GM04504 (cell line): Measurements from ENCODE around the gene PFDN4.
A peak's percentile ranks its signal among the peaks of the same experiment; 100 is the strongest.

ENCODE experiments used
- DNase-seq: peaks from one replicate; pipeline ENCODE4 v3.0.0-alpha.2; 2012; ENCODE audit warnings: low read depth

Gene PFDN4

DNA sequence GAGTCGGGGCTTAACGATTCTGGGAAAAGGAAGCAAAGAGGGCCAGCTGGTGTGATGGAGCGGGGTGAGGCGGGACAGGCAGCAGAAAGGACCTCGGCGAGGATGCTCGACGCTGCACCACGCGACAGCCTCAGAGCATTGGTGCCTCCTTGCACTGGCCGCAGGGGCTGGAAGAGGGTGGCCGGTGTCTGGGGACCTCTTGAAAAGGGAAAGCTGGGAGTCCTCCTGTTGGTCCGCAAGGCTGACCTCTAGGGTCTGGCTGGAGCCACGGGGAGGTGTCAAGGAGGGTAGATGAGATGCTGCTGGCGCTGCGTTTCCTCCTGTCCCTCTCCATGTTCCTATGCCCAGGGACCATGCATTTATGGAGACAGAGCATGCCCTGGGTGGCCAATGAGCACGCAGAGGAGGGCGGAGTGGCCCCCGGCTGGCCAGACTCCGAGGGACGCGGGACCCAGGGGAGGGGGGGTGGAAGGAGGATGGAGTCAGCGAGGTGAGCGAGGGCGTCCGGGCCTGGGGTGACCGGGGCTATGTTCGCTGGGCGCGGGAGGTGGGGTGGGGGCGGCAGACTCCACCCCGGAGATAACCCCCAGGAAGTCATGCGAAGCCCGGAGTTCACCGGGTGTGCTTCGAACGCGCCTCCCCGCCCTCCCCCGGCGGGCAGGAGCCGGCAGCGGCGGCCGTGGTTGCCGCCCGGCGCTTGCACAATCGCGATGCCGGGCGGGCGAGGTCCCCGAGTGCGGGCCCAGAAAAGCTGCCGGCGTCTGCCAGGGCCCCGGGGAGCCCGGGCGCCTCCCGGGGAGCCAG is 34.0 kb upstream of the PFDN4 start, which contains the start of gene CYP24A1:
TSS of gene CYP24A1 (minus strand) at position 334 of the 804 bp plus-strand sequence. CDS start 407 bp downstream, outside the sequence.
- no peak for DNase-seq

DNA sequence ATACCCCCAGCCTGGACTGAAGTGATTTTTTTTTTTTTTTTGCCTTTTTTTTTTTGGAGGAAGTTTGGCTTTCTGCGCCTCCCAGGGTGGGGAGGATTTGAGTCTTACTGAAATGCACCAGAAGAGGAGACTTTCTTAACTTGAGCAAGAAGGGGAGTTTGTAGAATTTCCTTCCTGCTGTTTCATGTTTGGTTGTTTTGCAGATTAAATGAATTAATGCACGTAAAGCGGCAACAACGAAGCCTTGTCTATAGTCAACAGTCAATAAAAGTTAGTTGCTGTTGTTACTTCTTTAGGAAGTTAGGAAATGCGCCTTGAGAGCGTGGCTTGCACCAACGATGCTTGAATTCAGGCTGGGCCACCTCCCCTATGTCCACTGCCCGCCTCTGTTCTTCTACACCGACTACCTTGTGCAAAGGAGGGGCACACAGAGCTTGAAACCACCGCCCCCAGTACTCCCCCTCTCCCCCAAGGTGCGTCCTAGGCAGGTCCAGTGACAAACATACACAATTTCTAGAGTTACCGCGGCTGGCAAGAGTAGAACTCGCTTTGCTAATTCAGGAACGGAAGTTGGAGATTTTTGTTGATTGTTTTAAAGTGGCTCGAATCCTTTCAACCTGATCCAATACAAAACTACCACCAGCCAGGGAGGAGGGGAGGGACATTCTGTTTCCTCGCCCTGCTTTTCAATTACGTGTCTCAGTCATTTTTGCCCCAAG is 33.3 kb upstream of the PFDN4 start:
- no peak for DNase-seq

DNA sequence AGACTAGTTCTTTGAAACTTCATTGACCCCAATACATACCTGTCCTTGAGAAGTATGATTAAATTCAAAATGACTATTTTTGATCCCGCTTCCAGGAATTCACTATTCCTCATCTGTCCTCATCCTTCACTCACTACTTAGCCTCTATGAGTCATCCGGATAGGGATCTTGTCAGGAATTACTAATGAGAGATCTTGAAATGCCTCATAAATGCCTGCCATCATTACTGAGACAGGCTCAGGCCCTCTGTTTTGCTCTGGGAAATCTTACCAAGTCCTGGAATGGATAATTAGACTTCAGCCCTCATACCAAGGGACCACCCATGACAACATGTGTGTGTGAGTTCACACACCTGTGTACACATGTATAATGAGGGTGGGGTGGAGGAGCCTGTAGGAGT is 31.3 kb upstream of the PFDN4 start:
- no peak for DNase-seq

DNA sequence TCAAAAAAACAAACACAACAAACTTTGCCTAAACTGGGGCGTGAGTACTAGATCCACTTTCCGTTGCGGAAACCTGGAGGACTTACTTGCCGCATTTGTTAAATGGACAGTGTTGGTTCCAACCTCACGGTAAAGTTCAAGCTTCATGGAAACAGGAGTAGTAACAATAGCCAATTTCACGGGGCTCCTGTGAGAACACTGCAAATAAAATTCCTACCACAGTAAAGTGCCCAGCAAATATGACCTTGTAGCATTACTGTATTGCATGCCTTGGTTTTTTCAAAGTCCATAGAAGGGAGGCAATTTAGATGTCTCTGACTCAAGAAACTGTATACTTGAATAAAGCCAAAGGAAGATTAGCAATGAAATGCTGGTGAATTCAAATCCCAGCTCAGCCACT is 30.5 kb upstream of the PFDN4 start:
- no peak for DNase-seq

DNA sequence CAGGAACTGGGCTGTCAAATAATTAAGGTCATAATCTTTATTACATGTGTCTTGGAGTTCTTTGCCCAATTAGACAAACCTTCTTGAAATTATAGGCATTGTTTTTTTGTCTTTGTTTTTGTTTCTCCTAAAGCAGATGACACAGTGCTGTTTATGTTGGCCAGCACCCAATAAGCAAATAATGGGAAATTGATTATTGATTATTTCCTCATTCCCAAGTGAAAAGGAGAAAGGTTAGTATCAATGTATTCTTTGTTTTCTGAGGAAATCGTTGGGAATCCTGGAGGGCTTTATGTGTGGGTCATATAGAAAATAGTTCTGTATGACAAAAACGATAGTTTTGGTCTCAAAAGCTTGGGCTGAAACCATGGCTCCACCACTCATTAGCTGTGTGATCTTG is 29.6 kb upstream of the PFDN4 start:
- no peak for DNase-seq

DNA sequence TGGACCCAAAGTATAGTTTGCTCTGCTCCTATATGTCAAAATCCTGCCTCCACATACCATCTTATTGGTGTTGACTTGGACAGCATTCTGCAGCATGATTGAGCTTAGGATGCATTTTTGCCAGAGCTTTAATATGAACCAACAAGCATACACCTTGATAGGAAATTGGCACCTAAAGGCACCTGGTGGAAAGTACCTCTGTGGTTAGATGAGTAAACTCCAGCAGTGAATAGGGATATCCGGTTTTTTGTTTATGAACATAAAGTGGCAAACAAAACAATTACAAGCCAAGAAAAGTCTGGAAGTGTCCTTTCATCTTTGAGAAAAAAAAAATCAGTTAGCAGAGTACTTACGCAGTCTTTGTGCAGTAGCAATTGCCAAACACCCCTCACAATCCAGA is 27.9 kb upstream of the PFDN4 start:
- no peak for DNase-seq

DNA sequence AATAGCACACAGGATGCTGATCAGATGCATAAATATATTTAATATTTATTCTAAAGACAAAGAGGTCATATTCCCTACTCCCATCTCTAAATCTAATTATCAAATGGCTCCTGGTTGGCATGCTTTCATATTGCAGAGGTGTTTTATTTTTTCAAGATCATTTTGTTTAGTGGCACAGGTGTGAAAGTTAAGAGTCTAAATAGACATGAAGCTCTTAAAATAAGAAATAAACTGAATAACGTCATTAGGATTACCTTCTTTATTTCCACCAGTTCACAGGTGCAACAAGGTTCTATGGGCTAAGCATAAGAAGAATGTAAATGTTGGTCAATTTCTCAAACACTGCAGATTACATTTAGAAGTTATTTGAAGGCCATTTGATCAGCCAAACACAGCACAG is 27.0 kb upstream of the PFDN4 start:
- no peak for DNase-seq

DNA sequence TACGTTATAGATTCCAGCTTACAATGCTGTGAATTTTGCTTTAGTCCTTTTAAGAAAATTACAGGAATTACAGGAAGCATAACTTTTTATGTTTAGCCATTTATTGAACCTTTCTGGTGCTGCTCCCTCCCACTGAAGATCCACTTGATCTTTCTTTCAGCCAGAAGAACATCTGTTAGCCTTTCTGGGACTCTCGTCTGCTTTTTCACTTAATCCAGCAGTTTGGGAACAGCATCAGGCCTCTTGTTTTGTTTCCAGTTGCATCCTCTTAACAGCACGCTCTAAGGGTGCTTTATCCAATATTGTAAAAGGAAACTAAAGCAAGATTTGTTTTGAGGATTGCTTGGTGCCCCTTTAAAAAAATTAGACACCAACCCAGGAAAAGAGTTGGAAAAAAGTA is 23.8 kb upstream of the PFDN4 start:
- no peak for DNase-seq

DNA sequence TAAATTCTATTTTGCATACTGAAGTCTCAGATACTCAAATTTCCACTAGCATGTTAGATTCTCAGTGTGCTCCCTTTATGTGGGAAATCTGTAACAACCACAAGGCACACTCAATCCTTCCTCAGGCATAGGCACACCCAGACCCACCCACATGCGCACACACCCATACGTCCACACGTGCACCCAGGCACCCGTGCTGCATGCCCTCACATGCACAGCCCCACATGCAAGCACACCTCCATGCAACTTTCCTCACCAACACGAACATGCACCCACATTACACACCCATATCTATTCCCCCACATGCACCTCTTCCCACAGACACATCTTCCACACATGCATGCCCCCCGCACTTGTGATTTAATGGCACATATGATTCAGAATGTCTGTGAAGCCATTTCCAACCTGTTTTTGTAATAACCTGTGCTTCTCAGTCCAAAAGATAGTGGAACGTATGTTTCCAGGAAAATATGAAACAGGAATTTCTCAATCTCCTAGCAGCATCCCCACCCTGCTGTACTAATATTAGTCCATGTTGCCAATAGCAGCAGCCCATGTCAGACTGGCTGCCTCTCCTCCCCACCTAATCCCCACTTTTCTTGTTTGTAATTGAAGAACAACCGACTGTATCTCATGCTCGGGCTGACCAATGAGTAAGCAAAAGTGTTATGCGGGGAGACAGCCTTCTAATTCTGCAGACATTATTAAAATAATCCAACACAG is 22.8 kb upstream of the PFDN4 start:
- DNase-seq: no peak

DNA sequence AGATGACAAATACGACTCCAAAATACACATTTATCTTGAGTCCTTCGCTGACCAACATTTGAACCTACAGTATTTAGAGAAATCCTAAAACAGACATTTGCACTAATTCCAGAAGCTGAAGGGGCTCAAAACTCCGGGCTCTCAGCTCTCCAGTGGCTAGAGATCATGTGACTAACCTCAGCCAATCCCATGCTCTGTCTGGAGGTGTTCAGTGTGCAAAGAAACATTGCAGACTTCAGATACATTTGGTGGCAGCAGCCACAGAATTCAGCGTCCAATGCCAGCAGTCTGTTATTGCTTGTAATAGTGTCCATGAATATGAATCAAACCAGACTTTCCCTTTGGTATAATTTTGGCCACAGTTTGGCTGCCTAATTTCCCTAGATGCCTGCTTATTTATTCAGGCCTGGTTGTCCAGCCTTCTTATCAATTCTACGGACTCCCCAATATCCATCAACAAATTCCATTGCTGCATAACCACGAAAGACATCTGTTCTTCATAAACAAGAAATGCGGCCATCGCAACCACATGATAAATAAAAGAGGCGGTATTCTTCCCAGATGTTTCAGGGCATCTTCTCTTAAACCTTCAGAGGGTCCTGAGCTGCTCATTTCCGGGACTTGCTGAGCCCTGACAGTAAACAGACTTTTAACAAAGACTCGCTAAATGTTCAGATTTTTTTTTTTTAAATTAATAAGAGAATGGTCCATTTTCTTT is 19.6 kb upstream of the PFDN4 start:
- no peak for DNase-seq

DNA sequence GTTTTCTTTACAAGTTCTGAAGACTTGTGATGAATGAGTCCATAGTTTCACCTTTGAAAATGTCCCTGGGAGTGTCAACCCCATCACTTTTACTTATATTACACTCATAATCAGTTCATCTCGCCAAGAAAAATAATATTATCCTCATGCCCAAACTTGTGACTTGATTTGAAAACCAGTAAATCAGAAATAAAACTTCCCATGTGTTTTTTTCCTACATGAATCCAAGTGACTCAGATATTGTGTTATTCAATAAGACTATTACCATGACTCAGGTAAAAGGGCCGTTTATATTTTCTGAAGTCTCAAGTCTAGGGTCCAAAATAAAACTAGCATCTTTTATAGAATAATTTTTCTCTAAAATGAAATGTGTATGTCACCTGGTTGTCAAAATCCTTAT is 18.3 kb upstream of the PFDN4 start:
- DNase-seq: no peak

DNA sequence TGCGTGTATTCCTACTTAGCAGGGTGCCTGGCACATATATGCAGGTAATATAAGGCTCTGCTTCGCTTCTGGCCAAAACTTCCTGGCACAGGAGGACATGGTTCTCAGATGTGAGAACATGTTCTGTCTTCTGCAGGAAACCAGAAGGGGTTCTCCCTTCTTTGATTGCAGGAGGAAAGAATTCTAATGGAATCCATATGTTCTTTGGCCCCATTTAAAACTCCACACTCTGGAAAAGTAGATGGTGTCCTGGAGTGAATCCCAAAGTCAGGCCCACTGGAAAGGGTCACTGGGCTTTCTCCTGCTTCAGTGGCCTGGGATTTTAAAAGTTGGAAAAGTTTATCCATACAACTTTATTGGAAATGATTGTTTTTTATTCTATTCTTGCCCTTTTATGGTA is 17.7 kb upstream of the PFDN4 start:
- DNase-seq: no peak

DNA sequence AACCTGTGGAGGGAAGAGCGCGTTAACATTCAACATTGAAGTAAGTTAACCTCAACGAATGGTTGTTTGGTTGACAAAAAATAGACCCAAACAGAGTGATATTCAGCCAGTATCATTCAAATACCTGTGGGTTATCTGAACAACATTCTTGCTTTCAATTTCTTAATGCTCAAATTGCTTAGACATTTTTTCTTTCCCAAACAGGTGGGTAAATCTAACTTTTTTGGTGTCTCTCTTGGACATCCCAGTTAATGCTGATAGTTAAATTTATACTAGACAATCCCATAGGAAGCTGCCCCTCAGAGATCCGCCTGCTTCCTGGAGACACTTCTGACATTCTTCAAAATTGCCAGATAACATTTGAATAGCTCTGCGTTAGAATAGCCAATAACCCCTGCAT is 14.1 kb upstream of the PFDN4 start:
- no peak for DNase-seq

DNA sequence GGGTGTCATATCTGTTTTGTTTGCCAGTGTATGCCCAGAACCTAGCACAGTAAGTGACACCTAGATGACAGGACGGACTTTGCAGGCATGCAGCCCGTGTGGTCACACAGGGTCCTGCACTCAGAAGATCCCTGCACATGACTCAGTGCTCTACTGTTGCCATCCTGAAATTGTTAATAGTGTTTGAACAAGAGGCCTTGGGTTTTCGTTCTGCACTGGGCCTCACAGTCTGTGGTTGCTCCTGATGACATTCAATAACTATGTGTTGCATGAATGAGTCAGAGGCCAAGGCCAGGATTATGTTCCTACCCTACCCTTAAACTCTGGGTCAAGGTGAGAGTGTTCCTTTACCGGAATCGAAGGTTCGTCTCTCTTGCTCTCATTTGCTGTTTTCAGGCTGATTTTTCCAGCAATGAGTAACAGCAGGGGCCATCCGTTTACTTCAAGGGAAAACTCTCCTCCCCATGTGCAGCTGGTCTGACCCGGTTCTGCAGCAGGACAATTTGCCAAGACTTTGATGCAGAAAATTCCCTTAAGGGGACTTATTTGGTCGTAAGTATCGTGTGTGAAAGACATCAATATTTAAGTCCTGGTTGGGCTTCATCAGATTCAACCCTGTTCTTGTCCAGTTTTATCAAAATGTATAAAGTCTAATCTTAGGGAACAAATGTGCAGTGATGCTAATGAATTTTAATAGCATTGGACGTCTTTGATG is 13.0 kb upstream of the PFDN4 start:
- no peak for DNase-seq

DNA sequence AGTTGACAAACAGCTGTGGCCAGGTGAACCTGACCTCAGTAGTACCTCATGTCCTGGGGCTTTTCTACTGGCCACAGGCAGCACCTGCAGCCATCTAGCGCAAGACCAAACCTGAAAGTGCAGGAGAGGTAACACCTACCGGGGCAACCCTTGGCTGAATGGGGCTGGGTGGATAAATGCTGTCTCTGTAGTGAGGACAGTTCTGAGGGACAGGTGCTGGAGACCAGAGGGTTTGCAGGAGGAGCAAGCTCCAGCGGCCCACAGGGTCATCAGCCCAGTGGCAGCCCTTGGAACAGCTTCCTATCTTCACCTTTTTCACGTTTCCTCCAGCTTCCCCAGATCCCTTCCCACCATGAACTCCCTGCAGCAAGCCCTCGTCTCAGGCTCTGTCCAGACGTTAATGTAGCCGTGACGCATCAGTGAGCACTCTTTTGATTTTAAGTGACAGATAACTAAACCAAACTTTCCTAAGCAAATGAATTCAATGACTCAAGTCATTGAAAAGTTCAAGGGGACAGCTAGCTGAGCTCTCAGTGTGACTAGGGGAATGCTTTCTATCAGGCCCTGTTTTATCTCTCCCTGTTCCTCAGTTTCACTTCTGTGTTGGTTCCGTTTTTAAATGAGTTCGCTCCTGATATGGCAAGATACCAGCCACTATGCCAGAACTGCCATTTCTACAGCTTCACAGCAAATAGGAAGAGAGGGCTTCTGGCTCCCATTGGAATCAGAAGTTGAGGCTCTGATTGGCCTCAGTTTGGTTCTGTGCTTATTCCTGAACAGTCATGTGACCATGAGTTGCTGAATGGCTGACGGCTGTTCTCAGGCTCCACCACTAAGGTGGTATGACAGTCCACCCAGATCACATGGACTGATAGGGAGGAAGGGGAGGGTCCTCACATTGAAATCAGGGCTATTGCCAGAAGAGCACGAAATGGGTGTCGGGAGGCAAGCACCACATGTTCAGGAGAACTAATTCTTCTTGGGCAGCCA is 12.1 kb upstream of the PFDN4 start:
- no peak for DNase-seq

DNA sequence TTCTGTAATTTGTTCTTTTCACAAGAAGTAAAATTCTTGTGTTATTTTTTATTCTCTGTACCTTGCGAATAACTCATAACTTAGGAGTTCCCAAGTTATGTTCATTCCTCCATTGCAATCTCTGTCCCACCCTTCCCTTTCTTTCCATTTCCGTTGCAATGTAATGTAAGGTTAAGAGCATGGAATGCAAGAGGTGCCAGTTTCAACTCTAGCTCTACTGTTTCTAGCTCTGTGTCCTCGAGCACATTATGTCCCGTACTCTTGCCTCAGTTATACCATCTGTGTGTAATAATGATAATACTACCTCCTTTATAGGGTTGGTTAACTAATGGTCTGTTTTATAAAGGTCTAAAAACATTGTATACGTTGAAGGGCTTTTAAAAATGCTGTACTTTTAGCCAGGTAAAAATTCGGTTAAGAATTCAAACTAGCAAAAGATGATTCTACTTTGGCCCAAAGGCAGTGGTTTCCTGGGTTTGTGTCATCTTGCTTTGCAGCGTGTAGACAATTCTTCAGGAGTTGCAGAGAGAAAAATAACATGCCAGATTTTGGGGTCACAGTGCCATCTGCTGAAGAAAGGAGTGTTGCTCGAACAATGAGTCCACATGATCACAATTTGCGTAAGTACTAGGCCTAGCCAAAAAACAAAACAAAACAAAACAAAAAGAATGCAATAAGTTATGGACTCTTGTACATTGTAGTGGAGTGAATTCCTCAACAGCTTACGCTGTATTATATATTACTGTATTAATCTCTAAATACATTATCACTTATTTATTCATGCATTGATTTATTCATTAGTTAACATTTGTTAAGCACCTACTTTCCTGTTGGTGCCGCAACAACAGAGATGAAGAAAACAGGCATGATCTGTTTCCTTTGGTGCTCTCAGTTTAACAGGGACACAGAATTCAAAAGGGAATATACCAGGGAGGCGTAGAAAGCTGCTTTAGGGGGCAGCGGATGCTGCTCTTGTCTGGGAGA is 10.0 kb upstream of the PFDN4 start:
- peak; percentile 55 for DNase-seq

DNA sequence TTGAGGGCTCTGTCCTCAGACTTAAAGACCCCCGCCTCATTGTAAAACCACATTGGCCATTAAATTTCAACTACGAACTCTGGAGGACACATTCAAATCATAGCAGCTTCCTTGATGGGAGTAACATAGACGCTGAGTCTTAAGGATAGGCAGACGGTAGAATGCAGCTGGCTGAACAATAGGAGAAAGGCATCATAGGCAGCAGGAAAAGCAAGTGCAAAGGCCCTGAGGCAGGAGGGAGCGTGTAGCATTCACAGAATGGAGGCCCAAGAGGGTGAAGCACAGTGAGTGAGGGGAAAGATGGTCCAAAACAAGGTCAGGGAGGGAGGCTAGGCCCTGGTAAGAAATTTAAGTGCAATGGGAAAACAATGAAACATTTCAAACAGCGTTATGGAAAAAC is 8.6 kb upstream of the PFDN4 start:
- DNase-seq: no peak

DNA sequence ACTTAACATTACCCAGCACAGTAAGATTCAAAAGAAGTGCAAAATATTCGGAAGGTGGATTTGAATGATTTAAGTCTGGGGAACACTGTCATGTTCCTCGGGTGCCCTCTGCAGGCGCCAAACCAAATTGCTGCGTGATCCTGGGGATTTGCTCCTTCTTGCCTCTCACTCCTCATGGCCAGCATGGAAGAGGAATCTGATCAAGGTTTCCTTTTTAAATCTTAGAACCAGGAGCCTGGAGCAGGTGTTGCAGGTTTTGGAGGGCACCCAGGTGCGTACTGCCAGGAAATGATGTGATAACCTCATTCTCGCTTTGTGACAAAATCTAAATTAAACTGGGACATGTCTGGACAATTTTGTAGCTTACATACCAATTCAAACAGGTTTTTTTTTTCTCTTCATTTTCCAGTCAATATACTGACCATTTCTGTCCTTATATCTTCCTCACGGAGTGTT is 8.1 kb upstream of the PFDN4 start:
- DNase-seq: peak; percentile 35
